BLaER1 treated with 17β-estradiol and CSF1 and Interleukin-3, amounts not matched to agents 10 nM and 100 nM (cell line): ENCODE results near the gene ITGB6.
"Not testable (repeated sequence)": the region's sequence is repeated elsewhere in the genome, so short reads cannot be mapped to it uniquely, and the experiment has no call there.

Source experiments
- H3K27ac ChIP-seq, 11 experiments: shearing (Covaris generic); formaldehyde crosslinking; 2 replicates each; pipeline ENCODE4 v1.8.1; 2022
- H3K27me3 ChIP-seq, 11 experiments: shearing (Covaris generic); formaldehyde crosslinking; 2 replicates each; pipeline ENCODE4 v1.8.1; 2022
- H3K36me3 ChIP-seq, 11 experiments: shearing (Covaris generic); formaldehyde crosslinking; 2 replicates each; pipeline ENCODE4 v1.8.1; 2022
- H3K4me1 ChIP-seq, 10 experiments: shearing (Covaris generic); formaldehyde crosslinking; 2 replicates each; pipeline ENCODE4 v1.8.1; 2022
- H3K4me2 ChIP-seq, 11 experiments: shearing (Covaris generic); formaldehyde crosslinking; 2 replicates each; pipeline ENCODE4 v1.8.1; 2022
- H3K4me3 ChIP-seq, 10 experiments: shearing (Covaris generic); formaldehyde crosslinking; 2 replicates each; pipeline ENCODE4 v1.8.1; 2022
- H3K9ac ChIP-seq, 11 experiments: shearing (Covaris generic); formaldehyde crosslinking; 2 replicates each; pipeline ENCODE4 v1.8.1; 2022
- H3K9me3 ChIP-seq, 11 experiments: shearing (Covaris generic); formaldehyde crosslinking; replicated peaks in 1 of 11; 2 replicates each; pipeline ENCODE4 v1.8.1; 2022
- H4K20me1 ChIP-seq, 11 experiments: shearing (Covaris generic); formaldehyde crosslinking; 2 replicates each; pipeline ENCODE4 v1.8.1; 2022
- Cebpa-rat ChIP-seq, 11 experiments: shearing (Covaris generic); IDR thresholded peaks; 2 replicates each; pipeline ENCODE4 v1.8.1; 2022

The ITGB6 gene

DNA sequence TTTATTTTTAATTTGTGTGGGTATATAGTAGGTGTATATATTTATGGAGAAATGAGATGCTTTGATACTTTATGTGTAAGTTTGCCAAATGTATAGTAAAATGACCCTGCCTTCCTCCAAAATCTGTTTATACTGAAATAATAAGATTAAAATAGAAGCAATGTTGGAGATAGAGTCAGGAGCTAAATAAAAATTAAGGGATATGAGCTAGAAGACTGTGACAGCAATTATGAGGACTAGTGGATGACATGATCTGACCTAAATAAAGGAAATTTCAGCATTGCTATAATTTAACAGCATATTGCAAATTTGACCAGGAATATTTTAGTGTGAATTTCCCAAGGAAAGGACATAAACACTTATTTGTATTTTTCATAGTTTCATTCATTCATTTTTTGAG is 60.7 kb downstream of the ITGB6 start:
- Histone ChIP-seq H3K9ac (no peak overlapping the region), H4K20me1 (no peaks in the 10 kb centered on the region), H3K9me3 (no peaks in the 10 kb centered on the region), H3K4me2 (no peak overlapping the region), H3K4me1 (no peaks in the 10 kb centered on the region), H3K27me3 (no peaks in the 10 kb centered on the region), H3K27ac (no peak overlapping the region), H3K4me3 (no peak overlapping the region), H3K36me3 (no peaks in the 10 kb centered on the region)
- no peak for TF ChIP-seq Cebpa-rat (IDR thresholded peaks at IDR 0.05)

DNA sequence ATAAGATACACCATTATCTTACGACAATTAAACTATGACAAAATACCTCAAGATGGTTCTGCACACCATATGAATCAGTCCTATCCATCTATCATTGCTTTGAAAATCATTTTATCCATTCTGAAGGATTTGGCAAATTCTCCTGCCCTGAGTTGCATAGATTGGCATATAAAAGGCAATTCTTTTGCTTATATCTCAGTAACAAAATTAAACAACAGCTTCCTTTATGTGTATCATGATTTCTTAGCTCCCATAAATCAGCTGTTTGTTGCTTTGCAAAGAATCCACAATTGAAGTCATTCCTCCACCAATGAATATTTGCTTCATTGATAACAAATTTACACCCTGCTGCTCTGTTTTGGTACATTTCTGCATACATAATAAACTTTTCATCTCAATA is 61.7 kb downstream of the ITGB6 start:
- no peaks in the 10 kb centered on the region for H3K36me3 ChIP-seq
- no peaks in the 10 kb centered on the region for H3K27me3 ChIP-seq
- H3K4me2 ChIP-seq, result no peak overlapping the region
- no peaks in the 10 kb centered on the region for H4K20me1 ChIP-seq
- no peaks in the 10 kb centered on the region for H3K4me1 ChIP-seq
- TF ChIP-seq Cebpa-rat (IDR thresholded peaks at IDR 0.05), result no peak
- no peaks in the 10 kb centered on the region for H3K9me3 ChIP-seq
- H3K27ac ChIP-seq, result no peak overlapping the region
- no peak overlapping the region for H3K9ac ChIP-seq
- no peak overlapping the region for H3K4me3 ChIP-seq

DNA sequence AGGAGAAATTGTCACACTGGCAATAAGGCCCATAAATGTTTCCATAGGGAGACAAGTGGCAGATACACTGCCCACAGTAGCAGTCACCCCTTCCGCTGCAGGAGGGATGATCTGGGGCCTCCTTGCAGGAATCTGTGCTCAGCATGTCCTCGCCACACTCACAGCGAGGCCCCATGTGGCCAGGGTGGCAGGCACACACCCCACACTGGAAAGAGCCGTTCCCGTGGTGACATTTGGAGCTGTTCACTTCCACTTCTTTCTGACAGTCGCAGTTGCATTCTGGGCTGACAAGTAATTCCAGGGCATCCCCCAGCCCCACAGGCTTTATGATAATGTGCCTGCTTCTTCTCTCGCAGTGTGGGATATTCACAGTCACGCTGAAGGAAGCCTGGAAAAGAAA is 62.6 kb downstream of the ITGB6 start:
- H3K27ac ChIP-seq, result no peak overlapping the region
- no peaks in the 10 kb centered on the region for H4K20me1 ChIP-seq
- H3K27me3 ChIP-seq, result no peaks in the 10 kb centered on the region
- no peak overlapping the region for H3K9ac ChIP-seq
- TF ChIP-seq Cebpa-rat (IDR thresholded peaks at IDR 0.05), result no peak
- no peak overlapping the region for H3K4me2 ChIP-seq
- no peaks in the 10 kb centered on the region for H3K4me1 ChIP-seq
- no peaks in the 10 kb centered on the region for H3K36me3 ChIP-seq
- no peak overlapping the region for H3K4me3 ChIP-seq
- H3K9me3 ChIP-seq, result no peaks in the 10 kb centered on the region

DNA sequence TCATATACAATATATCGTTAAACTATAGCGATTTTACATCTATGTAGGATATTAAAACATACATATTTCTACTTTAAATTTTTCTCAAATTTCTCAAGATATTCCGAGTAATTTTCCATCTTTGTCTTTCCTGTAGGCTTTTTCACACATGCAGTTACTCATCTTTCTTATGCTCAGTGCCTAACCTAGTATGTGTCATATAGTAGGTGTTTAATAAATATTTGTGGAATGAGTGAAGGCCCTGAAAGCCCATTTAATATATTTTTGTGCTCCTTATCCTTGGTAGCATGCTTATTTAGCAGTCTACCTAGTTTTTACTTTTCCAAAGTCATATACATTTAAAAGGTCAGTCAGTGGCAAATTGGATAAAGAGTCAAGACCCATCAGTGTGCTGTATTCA is 67.3 kb downstream of the ITGB6 start:
- H3K4me1 ChIP-seq, result no peaks in the 10 kb centered on the region
- no peak overlapping the region for H3K27ac ChIP-seq
- no peaks in the 10 kb centered on the region for H3K27me3 ChIP-seq
- H3K36me3 ChIP-seq, result no peaks in the 10 kb centered on the region
- TF ChIP-seq Cebpa-rat (IDR thresholded peaks at IDR 0.05), result no peak
- H3K9ac ChIP-seq, result no peak overlapping the region
- no peaks in the 10 kb centered on the region for H4K20me1 ChIP-seq
- no peaks in the 10 kb centered on the region for H3K9me3 ChIP-seq
- H3K4me3 ChIP-seq, result no peak overlapping the region
- no peak overlapping the region for H3K4me2 ChIP-seq

DNA sequence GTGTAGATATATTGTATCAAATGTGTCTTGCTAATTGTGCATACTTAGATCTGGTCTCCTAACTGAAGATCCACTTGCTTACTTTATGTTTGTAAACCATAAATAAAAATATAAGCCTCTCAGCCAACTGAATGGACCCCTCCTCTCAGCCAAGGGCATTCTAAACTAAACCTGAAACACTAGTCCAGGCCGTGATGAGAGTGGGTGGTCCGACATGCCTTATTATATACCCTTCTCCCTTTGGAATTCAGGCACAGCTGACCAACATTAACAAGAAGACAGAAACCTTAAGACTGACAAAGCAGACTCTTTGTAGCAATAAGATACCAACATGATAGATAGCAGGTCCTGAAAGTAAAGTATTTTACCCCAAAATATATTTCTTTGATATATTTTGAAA is 73.3 kb downstream of the ITGB6 start:
- H3K27me3 ChIP-seq, result no peaks in the 10 kb centered on the region
- H3K4me2 ChIP-seq, result no peak overlapping the region

DNA sequence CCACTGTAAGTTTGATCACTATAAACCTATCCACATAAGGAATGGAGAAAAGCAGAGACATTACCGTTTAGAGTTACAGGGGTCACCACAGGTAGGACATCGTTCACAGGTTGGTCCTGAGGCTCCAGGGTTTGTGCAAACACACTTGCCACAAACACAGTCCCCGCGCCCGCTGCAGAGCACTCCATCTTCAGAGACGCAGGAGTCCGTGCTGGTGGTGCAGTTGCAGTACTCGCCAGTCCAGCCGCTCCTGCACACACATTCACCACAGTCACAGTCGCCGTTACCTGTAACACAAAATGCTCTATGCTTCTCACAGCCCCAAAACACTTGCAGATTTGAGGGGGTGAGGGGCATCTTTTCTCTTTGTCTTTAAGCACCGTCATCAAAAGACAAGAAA is 73.8 kb downstream of the ITGB6 start:
- H3K4me2 ChIP-seq, result no peak overlapping the region
- no peaks in the 10 kb centered on the region for H4K20me1 ChIP-seq
- H3K9ac ChIP-seq, result no peak overlapping the region
- H3K9me3 ChIP-seq, result no peaks in the 10 kb centered on the region
- no peak for TF ChIP-seq Cebpa-rat (IDR thresholded peaks at IDR 0.05)
- no peaks in the 10 kb centered on the region for H3K4me1 ChIP-seq
- no peaks in the 10 kb centered on the region for H3K27me3 ChIP-seq
- no peak overlapping the region for H3K27ac ChIP-seq
- no peaks in the 10 kb centered on the region for H3K36me3 ChIP-seq
- H3K4me3 ChIP-seq, result no peak overlapping the region

More for the DNA sequence above, 73.3 kb downstream of the ITGB6 start:
- H3K9ac ChIP-seq, result no peak overlapping the region
- no peaks in the 10 kb centered on the region for H3K9me3 ChIP-seq
- H4K20me1 ChIP-seq, result no peaks in the 10 kb centered on the region
- H3K4me1 ChIP-seq, result no peaks in the 10 kb centered on the region
- no peaks in the 10 kb centered on the region for H3K36me3 ChIP-seq
- TF ChIP-seq Cebpa-rat (IDR thresholded peaks at IDR 0.05), result no peak
- no peak overlapping the region for H3K27ac ChIP-seq
- no peak overlapping the region for H3K4me3 ChIP-seq

DNA sequence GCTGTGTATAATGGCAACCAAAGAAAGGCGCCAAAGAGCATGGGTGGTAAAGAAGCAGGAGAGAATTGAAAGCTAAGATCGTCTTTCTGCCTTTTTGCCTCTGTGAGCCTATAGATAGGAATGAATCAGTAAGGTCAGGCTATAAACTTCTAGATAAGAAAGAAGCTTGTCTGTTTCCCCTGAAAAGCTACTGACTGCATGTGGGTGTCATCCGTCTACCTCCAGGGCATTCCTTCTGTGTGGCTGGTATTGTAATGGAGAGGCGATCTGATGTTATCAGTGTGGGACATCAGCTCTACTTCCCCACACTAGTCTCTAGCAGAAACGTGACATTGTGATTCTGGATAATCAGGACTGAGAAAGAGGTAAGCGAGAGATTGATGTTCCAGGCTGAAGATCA is 74.2 kb downstream of the ITGB6 start:
- Histone ChIP-seq H3K36me3 (no peaks in the 10 kb centered on the region), H3K9me3 (no peaks in the 10 kb centered on the region), H3K27me3 (no peaks in the 10 kb centered on the region), H3K4me3 (no peak overlapping the region), H3K4me1 (no peaks in the 10 kb centered on the region), H4K20me1 (no peaks in the 10 kb centered on the region), H3K27ac (no peak overlapping the region), H3K9ac (no peak overlapping the region), H3K4me2 (no peak overlapping the region)
- TF ChIP-seq Cebpa-rat (IDR thresholded peaks at IDR 0.05), result no peak

DNA sequence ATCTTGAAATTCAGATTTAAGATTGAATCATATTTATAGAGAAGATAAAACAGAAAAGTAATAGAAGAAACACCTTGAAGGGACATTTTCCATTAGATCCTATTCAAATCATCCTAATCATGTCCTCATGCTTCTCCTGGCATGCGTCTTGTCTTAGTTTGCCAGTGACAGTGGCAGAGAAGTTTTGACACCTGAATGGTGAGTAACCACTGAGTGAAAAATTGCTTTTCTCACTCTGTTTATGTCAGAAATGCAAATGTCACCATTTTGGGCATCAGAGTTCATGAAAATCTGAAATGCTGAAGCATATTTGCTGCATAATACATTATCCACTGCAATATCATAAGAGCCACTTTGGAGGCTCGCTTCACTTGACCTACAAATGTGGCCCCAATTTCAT is 74.7 kb downstream of the ITGB6 start:
- H3K9ac ChIP-seq, result no peak overlapping the region
- H3K9me3 ChIP-seq, result no peaks in the 10 kb centered on the region
- H3K27ac ChIP-seq, result no peak overlapping the region
- no peaks in the 10 kb centered on the region for H3K4me1 ChIP-seq
- TF ChIP-seq Cebpa-rat (IDR thresholded peaks at IDR 0.05), result no peak
- H3K4me2 ChIP-seq, result no peak overlapping the region
- no peaks in the 10 kb centered on the region for H3K27me3 ChIP-seq
- no peak overlapping the region for H3K4me3 ChIP-seq
- no peaks in the 10 kb centered on the region for H3K36me3 ChIP-seq
- H4K20me1 ChIP-seq, result no peaks in the 10 kb centered on the region

DNA sequence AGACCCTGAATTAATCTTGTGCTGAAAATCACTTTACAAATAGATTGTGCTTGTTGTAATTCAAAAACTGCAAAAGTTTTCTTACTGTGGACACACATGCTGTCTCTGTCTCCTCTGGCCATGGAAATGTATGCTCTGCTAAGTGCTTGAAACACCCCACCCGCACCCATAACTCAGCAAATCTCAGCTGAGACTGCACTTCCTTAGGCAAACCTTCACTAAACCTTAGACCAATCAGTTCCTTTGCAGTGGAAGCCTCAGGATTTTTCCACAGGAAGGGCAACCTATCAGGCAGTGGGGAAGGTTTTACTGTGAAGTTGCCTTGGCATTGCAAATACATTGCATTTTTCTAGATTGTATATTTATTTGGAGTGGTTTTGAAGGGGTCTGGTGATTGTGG is 75.5 kb downstream of the ITGB6 start:
- Histone ChIP-seq H3K27ac (no peak overlapping the region), H3K4me2 (no peak overlapping the region), H3K36me3 (no peaks in the 10 kb centered on the region), H3K9me3 (no peaks in the 10 kb centered on the region), H3K9ac (no peak overlapping the region), H3K4me1 (no peaks in the 10 kb centered on the region), H3K4me3 (no peak overlapping the region), H4K20me1 (no peaks in the 10 kb centered on the region), H3K27me3 (no peaks in the 10 kb centered on the region)
- TF ChIP-seq Cebpa-rat (IDR thresholded peaks at IDR 0.05), result no peak

DNA sequence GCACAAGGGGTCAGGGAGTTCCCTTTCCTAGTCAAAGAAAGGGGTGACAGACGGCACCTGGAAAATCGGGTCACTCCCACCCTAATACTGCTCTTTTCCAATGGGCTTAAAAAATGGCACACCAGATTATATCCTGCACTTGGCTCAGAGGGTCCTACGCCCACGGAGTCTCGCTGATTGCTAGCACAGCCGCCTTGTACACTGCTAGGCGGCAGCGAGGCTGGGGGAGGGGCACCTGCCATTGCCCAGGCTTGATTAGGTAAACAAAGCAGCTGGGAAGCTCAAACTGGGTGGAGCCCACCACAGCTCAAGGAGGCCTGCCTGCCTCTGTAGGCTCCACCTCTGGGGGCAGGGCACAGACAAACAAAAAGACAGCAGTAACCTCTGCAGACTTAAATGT is 85.4 kb downstream of the ITGB6 start:
- not testable (repeated sequence) for H3K27me3 ChIP-seq, H3K9ac ChIP-seq, H3K4me3 ChIP-seq, H3K36me3 ChIP-seq, H4K20me1 ChIP-seq, H3K4me2 ChIP-seq, H3K27ac ChIP-seq, H3K9me3 ChIP-seq, H3K4me1 ChIP-seq

DNA sequence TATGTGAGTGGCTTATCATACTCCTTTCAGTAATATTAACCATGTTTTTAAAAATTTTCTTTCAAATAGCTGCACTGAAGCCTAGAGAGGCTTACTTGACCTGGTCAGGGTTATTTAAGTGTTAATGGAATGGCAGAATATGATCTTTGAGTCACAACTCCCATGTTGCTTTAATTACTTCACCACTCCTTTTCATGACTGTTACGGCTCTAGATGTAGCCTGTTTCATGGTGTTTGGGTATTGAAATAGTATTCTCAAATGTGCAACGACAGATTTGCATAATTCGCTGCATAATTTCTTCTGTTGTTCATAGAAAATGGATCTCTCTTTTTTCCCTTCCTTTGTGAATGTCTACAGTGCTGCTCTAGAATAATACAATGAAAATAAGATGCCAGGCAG is 86.1 kb downstream of the ITGB6 start:
- no peaks in the 10 kb centered on the region; a peak in 1 of 22 replicates for H3K9me3 ChIP-seq
- H3K9ac ChIP-seq, result no peak overlapping the region
- H3K4me2 ChIP-seq, result no peak overlapping the region
- no peaks in the 10 kb centered on the region for H4K20me1 ChIP-seq
- TF ChIP-seq Cebpa-rat (IDR thresholded peaks at IDR 0.05), result no peak
- H3K4me1 ChIP-seq, result peaks cover 0 to 10% (median 5%) of the 10 kb centered on the region in 10 experiments; a peak in 7 of 20 replicates
- H3K4me3 ChIP-seq, result no peak overlapping the region
- H3K36me3 ChIP-seq, result no peaks in the 10 kb centered on the region
- no peak overlapping the region for H3K27ac ChIP-seq
- H3K27me3 ChIP-seq, result no peaks in the 10 kb centered on the region
